Caco-2 (cell line): ENCODE measurements around the gene TSPAN18. TPM values are rescaled to one million over a fixed set of nuclear protein-coding genes. Genes with fewer than 3 reads are reported as not detected.

Experiments used
- BruUV-seq: library from RNA; stranded (reverse); fragments of 400-500 nt; replicated peaks from 2 replicates; lab custom pipeline; 2021; lab: Mats Ljungman, UMichigan
- CTCF ChIA-PET: fragments of 300-600 bp; sonication (Branson Sonifier 250); formaldehyde crosslinking; loops from one replicate; lab custom pipeline; 2022; ENCODE audit warnings: antibody characterized with exemption; lab: Charles Lee
- POLR2A ChIA-PET: fragments of 300-600 bp; sonication (Branson Sonifier 250); formaldehyde crosslinking; loops from one replicate; lab custom pipeline; 2022; ENCODE audit warnings: antibody characterized with exemption; lab: Charles Lee
- DNase-seq, 2 experiments: peaks; one replicate each; pipeline versions ENCODE4 v3.0.0 to v3.0.0-alpha.2; 2020 to 2022
- H3K27me3 ChIP-seq: replicated peaks from 2 replicates; pipeline ENCODE4 v1.6.0; 2011; ENCODE audit warnings: low read length; ENCODE audit not compliant: control insufficient read depth, insufficient read depth
- H3K36me3 ChIP-seq: 2 replicates; pipeline ENCODE4 v1.5.1; 2011; ENCODE audit warnings: low read length; ENCODE audit not compliant: control insufficient read depth, insufficient read depth
- H3K4me1 ChIP-seq: fragments of 250-450 bp; sonication (Bioruptor Pico); 2 replicates; pipeline ENCODE4 v1.5.1; 2020; ENCODE audit warnings: mild to moderate bottlenecking
- H3K4me3 ChIP-seq: 2 replicates; pipeline ENCODE4 v1.5.1; 2011; ENCODE audit warnings: low read depth, mild to moderate bottlenecking, control low read depth, low read length
- H3K9me3 ChIP-seq: fragments of 250-450 bp; sonication (Bioruptor Pico); 2 replicates; pipeline ENCODE4 v1.5.1; 2020; ENCODE audit warnings: mild to moderate bottlenecking, moderate library complexity
- H3K27ac Mint-ChIP-seq: one replicate; pipeline ENCODE4 v1.8.0; 2022; ENCODE audit warnings: mixed read lengths; ENCODE audit not compliant: unreplicated experiment
- H3K27me3 Mint-ChIP-seq: one replicate; pipeline ENCODE4 v1.8.0; 2022; ENCODE audit warnings: mixed read lengths; ENCODE audit not compliant: insufficient read depth, unreplicated experiment
- H3K36me3 Mint-ChIP-seq: one replicate; pipeline ENCODE4 v1.8.0; 2022; ENCODE audit warnings: mild to moderate bottlenecking, mixed read lengths; ENCODE audit not compliant: insufficient read depth, unreplicated experiment
- H3K4me1 Mint-ChIP-seq: one replicate; pipeline ENCODE4 v1.8.0; 2022; ENCODE audit warnings: low read depth, mixed read lengths; ENCODE audit not compliant: unreplicated experiment
- H3K4me3 Mint-ChIP-seq: one replicate; pipeline ENCODE4 v1.8.0; 2022; ENCODE audit warnings: mild to moderate bottlenecking, moderate library complexity, mixed read lengths; ENCODE audit not compliant: unreplicated experiment
- H3K9me3 Mint-ChIP-seq: one replicate; pipeline ENCODE4 v1.8.0; 2022; ENCODE audit warnings: mixed read lengths; ENCODE audit not compliant: unreplicated experiment
- intact Hi-C: fragments of 100-400 bp; cut with micrococcal nuclease; formaldehyde crosslinking; loops from one replicate; pipeline ENCODE4 v1.10.0; 2022; ENCODE audit not compliant: unreplicated experiment
- total RNA-seq: library from RNA; stranded (reverse); gene quantifications from 2 replicates; pipeline ENCODE4 v1.2.3, GENCODE V29; 2022
- TF ChIP-seq, protein P1 (sequence below), 2 experiments: fragments of 200-600 bp in 1 of 2; IDR thresholded peaks; 1 replicate in 1 of 2; 2 replicates in 1 of 2; pipeline versions ENCODE4 v1.5.1 to v1.8.0; 2011 to 2022; ENCODE audit warnings: antibody characterized with exemption in 1 of 2, control low read depth in 1 of 2, inconsistent platforms in 1 of 2, low read depth in 1 of 2, low read length in 1 of 2, mild to moderate bottlenecking in 1 of 2, moderate library complexity in 1 of 2; ENCODE audit not compliant: insufficient read depth in 1 of 2, severe bottlenecking in 1 of 2, unreplicated experiment in 1 of 2

TSPAN18 gene
- total RNA-seq, 1 experiment from 2014 or later = 7.4 TPM

DNA sequence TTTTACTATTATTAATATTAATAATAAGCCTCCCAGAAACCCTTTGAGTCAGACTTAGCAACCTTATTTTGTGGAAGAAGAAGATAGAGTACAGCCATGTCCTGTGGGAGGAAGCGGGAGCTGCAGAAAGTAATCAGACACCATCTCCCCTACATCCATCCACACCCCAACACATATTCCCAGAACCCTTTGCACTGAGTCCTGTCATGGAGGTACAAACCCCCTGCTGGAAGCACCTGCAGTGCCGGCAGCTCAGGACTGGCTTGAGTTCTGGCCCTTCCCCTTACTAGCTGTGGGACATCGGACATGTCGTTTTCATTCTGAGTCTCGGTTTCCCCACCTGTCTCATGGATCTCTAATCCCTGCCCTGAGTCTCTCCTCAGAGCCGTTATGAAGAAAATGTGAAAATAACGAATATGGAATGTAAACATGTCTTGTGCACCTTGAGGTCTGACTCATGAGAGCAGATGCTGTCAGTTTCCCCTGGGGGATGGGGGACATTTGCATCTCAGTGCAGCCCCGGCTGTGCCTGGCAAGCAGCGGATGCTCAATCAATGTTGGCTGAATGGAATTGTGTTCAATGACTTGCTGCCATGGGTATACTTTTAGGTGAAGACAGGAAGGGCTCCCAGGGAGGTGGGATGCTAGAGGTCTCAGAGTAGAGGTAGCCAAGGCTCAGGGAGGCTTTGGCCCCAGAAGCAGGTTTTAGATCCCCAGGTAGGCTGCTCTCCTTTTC, 178.5 kb downstream of the TSPAN18 start:
- Histone ChIP-seq H3K27me3 (no peaks in the 10 kb centered on the region; the same call in none of the 2 replicates), H3K36me3 (no peaks in the 10 kb centered on the region), H3K9me3 (no peaks in the 10 kb centered on the region), H3K4me1 (peaks cover 9% of the 10 kb centered on the region), H3K4me3 (no peak overlapping the region)
- CTCF ChIA-PET = interaction anchor here (0.7 kb wide), 1 partner anchor 395 kb away, joined by 3 read pairs; no protein-coding TSS in a partner anchor
- TF ChIP-seq, protein P1, sequence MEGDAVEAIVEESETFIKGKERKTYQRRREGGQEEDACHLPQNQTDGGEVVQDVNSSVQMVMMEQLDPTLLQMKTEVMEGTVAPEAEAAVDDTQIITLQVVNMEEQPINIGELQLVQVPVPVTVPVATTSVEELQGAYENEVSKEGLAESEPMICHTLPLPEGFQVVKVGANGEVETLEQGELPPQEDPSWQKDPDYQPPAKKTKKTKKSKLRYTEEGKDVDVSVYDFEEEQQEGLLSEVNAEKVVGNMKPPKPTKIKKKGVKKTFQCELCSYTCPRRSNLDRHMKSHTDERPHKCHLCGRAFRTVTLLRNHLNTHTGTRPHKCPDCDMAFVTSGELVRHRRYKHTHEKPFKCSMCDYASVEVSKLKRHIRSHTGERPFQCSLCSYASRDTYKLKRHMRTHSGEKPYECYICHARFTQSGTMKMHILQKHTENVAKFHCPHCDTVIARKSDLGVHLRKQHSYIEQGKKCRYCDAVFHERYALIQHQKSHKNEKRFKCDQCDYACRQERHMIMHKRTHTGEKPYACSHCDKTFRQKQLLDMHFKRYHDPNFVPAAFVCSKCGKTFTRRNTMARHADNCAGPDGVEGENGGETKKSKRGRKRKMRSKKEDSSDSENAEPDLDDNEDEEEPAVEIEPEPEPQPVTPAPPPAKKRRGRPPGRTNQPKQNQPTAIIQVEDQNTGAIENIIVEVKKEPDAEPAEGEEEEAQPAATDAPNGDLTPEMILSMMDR (IDR thresholded peaks at IDR 0.05; ENCODE audit: insufficient read depth in 1 of 2, low read depth in 1 of 2, low read length in 1 of 2, severe bottlenecking in 1 of 2, unreplicated experiment in 1 of 2) = no peak
- Mint-ChIP-seq H3K27me3 (no peaks in the 10 kb centered on the region), H3K9me3 (no peaks in the 10 kb centered on the region), H3K4me1 (no peaks in the 10 kb centered on the region), H3K27ac (no peak overlapping the region), H3K4me3 (no peak overlapping the region), H3K36me3 (no peaks in the 10 kb centered on the region)
- POLR2A ChIA-PET = no interaction called here
- no peak for DNase-seq
- intact Hi-C loops = no loop called here
- BruUV-seq = no TSS peak

DNA sequence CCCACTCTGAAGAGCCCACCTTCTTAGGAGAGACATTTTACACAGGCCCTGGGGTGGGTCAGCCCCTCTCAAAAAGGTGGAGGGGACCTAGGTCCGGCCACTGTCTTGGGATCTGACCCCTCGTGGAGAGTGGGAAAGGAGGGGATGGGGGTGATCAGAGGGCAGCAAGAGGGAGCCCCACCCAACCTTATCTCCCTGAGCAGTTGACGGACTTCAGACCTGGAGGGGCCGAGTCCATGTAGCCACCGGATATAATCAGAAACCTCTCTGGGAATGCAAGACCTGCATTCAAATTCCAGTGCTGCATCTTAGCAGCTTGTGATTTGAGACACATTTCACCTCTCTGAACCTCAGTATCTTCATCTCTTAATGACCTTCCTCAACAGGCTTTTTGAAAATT, 179.9 kb downstream of the TSPAN18 start:
- H3K4me1 ChIP-seq = peaks cover 9% of the 10 kb centered on the region
- BruUV-seq = no TSS peak
- Mint-ChIP-seq H3K27ac (no peak overlapping the region), H3K4me3 (no peak overlapping the region), H3K36me3 (no peaks in the 10 kb centered on the region), H3K9me3 (no peaks in the 10 kb centered on the region), H3K4me1 (no peaks in the 10 kb centered on the region), H3K27me3 (no peaks in the 10 kb centered on the region)
- intact Hi-C loops = no loop called here
- CTCF ChIA-PET = no interaction called here
- no peaks in the 10 kb centered on the region for H3K9me3 ChIP-seq
- TF ChIP-seq, protein P1 (IDR thresholded peaks at IDR 0.05; ENCODE audit: insufficient read depth in 1 of 2, low read depth in 1 of 2, low read length in 1 of 2, severe bottlenecking in 1 of 2, unreplicated experiment in 1 of 2) = no peak
- POLR2A ChIA-PET = no interaction called here
- no peaks in the 10 kb centered on the region for H3K36me3 ChIP-seq
- H3K27me3 ChIP-seq = no peaks in the 10 kb centered on the region; the same call in none of the 2 replicates
- no peak for DNase-seq
- no peak overlapping the region for H3K4me3 ChIP-seq

DNA sequence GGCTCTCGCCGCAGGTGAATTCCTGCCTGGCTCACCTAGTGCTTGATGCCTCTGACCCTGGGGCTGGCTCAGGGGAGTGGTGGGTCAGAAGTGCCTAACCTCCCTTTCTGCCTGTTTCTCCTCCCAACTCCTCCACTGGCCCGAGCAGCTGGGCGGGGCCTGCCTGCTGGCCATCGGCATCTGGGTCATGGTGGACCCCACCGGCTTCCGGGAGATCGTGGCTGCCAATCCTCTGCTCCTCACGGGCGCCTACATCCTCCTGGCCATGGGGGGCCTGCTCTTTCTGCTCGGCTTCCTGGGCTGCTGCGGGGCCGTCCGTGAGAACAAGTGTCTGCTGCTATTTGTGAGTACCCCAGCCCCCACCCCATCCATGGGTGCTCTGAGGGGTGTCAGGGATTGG, 182.8 kb downstream of the TSPAN18 start:
- no peak overlapping the region for H3K4me3 Mint-ChIP-seq
- H3K4me1 Mint-ChIP-seq = peaks cover 7% of the 10 kb centered on the region
- POLR2A ChIA-PET = no interaction called here
- H3K4me1 ChIP-seq = peaks cover 9% of the 10 kb centered on the region
- H3K27ac Mint-ChIP-seq = no peak overlapping the region
- TF ChIP-seq, protein P1 (IDR thresholded peaks at IDR 0.05; ENCODE audit: insufficient read depth in 1 of 2, low read depth in 1 of 2, low read length in 1 of 2, severe bottlenecking in 1 of 2, unreplicated experiment in 1 of 2) = no peak
- H3K27me3 Mint-ChIP-seq = no peaks in the 10 kb centered on the region
- no peak overlapping the region for H3K4me3 ChIP-seq
- no peaks in the 10 kb centered on the region for H3K9me3 ChIP-seq
- CTCF ChIA-PET = no interaction called here
- H3K9me3 Mint-ChIP-seq = no peaks in the 10 kb centered on the region
- H3K36me3 ChIP-seq = no peaks in the 10 kb centered on the region
- DNase-seq = no peak
- H3K36me3 Mint-ChIP-seq = no peaks in the 10 kb centered on the region
- intact Hi-C loops = no loop called here
- no TSS peak for BruUV-seq
- no peaks in the 10 kb centered on the region for H3K27me3 ChIP-seq
